Gastrocnemius medialis (tissue), 4 donors: ENCODE data around the gene DTD2.

Experiments
- CTCF ChIP-seq, 5 experiments: fragments of 450-650 bp in 3 of 5; fragments of 200-600 bp in 2 of 5; sonication (generic) in 2 of 5; IDR thresholded peaks in 4 of 5; conservative IDR thresholded peaks in 1 of 5; 1 replicate in 4 of 5; 2 replicates in 1 of 5; pipeline ENCODE4 v1.5.1; 2016 to 2019; ENCODE audit warnings: antibody characterized with exemption in 5 of 5, mild to moderate bottlenecking in 3 of 5, moderate library complexity in 3 of 5
- POLR2A ChIP-seq, 2 donors: fragments of 450-650 bp; IDR thresholded peaks; one replicate each; pipeline ENCODE4 v1.6.1; 2017; ENCODE audit warnings: antibody characterized with exemption in 2 of 2, mild to moderate bottlenecking in 2 of 2, moderate library complexity in 2 of 2

GRCh38 chr14:31476131-31476866 lies 19.0 kb upstream of the DTD2 start:
- no peak for TF ChIP-seq CTCF (IDR thresholded peaks at IDR 0.05 in 4 of 5, conservative IDR thresholded peaks at IDR 0.05 in 1 of 5)
- no peak for TF ChIP-seq POLR2A (IDR thresholded peaks at IDR 0.05)
